ENCODE data around the gene GAL3ST2. TPM values are rescaled to one million over a fixed set of nuclear protein-coding genes. Genes with fewer than 3 reads are reported as not detected.
"Not testable (repeated sequence)": the region's sequence is repeated elsewhere in the genome, so short reads cannot be mapped to it uniquely, and the experiment has no call there.

The GAL3ST2 gene
- total RNA-seq, 1 donor from 2014 or later, result not detected

- no peak for TF ChIP-seq CTCF (conservative IDR thresholded peaks at IDR 0.05; ENCODE audit: low read depth, low read length)
- no peak for DNase-seq (ENCODE audit: low read depth)
- no peak overlapping the region for H3K4me3 ChIP-seq (ENCODE audit: low read depth, low read length)
These were observed 28.0 kb downstream of the GAL3ST2 start for GRCh38 chr2:241804326-241805229.

GRCh38 chr2:241806217-241806616 is 29.6 kb downstream of the GAL3ST2 start:
- H3K4me3 ChIP-seq (ENCODE audit: low read depth, low read length); DNase-seq (ENCODE audit: low read depth): not testable (repeated sequence)

DNA sequence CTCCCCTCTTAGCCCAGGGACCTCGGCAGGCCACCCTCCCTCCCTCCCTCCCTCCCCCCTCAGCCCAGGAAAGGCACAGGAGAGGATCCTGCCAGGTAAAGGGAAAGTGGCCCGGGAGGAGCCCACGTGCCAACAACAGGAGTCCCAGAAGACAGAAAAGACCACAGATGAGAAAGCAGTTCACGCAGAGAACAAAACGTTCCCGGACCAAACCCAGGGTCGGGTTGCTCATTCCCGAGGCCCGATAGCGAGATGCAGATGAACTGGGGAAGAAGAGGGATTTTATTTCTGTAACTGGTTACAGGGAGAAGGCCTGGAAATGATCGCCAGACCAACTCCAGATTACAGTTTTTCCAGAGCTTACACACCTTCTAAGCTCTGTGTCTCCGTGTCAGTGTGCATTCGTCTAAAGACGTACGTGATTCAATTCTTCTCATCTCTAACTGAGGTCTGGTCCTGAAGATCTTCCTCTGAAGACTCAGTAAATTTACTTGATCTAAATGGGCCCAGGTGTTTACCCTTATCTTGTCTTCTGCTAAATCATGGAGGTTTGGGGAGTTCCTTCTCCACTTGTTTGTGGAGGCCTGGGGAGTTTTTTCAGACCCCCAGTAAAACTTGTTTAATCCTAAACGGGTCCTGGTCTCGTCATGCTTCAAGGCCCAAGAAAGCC is 31.6 kb downstream of the GAL3ST2 start:
- no peak for TF ChIP-seq CTCF (conservative IDR thresholded peaks at IDR 0.05; ENCODE audit: low read depth, low read length)

DNA sequence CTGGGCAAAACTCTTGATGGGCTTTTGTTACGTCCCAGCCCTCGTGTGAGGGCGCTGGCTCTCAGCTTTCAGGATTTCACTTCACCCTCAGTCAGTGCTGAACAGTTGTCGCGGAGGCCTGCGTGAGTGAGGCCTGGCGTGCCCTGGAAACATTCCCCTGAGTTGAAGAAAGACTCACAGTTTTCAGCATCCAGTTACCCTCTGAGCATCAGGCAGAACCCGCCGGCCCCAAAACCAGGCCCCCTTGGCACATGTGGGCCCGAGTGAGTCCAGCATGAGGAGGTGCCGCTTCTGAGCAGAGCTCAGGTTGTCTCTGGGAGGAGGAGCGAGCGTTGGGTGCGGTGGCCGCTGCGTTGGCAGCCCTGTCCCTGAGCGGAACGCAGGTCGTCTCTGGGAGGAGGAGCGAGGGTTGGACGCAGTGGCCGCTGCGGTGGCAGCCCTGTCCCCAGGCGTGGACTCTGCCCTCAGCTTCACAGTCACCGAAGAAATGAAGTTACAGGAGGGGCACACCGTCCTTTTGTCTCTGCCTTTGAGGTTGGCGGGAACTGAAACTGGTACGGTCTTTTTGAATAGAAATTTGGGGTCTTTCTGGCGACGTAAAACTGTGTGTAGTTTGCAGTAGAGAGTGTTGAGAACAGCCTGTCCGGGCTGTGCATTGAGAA is 32.2 kb downstream of the GAL3ST2 start, which contains the start of gene NEU4:
Gene NEU4, plus strand, starts transcription at position 473 of the 662 bp plus-strand sequence. CDS start 5,292 bp downstream, outside the sequence.
- no peak for DNase-seq (ENCODE audit: low read depth)
- no peak within 1 kb of the TSS for H3K4me3 ChIP-seq (ENCODE audit: low read depth, low read length)
- TF ChIP-seq CTCF (conservative IDR thresholded peaks at IDR 0.05; ENCODE audit: low read depth, low read length), result no peak

More for the DNA sequence above, 31.6 kb downstream of the GAL3ST2 start:
- H3K4me3 ChIP-seq (ENCODE audit: low read depth, low read length), result no peak overlapping the region
- no peak for DNase-seq (ENCODE audit: low read depth)

- TF ChIP-seq CTCF (conservative IDR thresholded peaks at IDR 0.05; ENCODE audit: low read depth, low read length), result no peak
- no peak overlapping the region for H3K4me3 ChIP-seq (ENCODE audit: low read depth, low read length)
- DNase-seq (ENCODE audit: low read depth), result no peak
These were observed 33.0 kb downstream of the GAL3ST2 start for GRCh38 chr2:241809383-241810306.

DNA sequence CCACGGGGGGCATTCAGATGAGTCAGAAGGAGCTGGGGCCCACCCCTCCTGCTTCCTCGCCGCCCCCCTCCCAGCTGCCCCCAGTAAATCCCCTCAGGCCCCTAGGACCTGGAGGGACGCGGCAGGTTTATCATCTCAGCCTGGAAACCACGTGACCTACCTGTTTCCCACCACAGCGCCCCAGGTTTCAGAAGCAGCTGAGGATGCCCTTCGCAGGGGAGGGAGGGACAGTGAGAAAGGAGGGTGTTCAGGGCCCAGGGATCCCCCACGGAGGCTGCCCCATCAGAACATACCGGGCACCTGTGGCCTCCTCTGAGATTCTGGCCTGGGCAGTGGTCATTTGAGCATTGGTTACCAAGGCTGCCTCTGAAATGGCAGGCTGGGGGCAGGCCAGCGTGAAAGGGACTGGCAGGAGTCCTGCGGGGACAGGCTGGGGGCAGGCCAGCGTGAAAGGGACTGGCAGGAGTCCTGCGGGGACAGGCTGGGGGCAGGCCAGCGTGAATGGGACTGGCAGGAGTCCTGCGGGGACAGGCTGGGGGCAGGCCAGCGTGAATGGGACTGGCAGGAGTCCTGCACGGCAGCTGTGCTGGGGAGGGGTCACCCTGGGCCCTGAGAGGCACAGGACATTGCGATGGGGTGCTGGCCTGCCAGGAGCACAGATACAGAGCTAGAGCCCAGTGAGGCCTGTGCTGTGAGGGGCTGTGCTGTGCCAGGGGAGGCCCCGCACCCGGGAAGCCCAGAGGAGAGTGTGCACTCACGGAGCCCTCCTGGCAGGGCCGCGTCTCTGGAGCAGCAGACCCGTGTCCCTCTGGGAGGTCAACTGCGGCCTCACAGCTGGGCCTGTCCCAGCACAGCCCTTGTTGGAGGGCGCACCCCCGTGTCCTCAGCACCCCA is 33.9 kb downstream of the GAL3ST2 start:
- no peak overlapping the region for H3K4me3 ChIP-seq (ENCODE audit: low read depth, low read length)
- DNase-seq (ENCODE audit: low read depth), result no peak
- no peak for TF ChIP-seq CTCF (conservative IDR thresholded peaks at IDR 0.05; ENCODE audit: low read depth, low read length)
